Measurements from ENCODE around the gene LCP2.
A peak's percentile ranks its signal among the peaks of the same experiment; 100 is the strongest.

Gene LCP2

DNA sequence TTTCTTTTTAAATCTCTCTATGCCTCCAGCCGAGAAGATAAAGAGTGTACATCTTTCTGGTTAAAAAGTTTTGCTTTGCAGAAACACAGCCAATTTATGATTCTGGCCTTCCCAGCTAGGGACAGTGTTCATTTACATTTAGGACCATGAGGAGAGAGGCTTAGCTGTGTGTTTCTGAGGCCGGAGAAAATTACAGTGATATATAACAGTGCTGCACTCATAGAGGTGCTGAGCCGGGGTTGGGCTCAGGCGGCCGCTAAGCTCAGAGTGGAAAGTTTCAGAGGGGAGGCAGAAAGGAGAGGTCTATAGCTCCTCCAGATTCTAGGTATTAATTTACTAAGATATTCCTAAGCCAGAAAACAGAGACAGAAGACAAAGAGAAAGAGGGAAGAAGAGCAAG is 37.0 kb upstream of the LCP2 start:
- Histone ChIP-seq H3K27me3 (ENCODE audit: control insufficient read depth, insufficient read depth, low read length) (no peaks in the 10 kb centered on the region), H3K9me3 (replicated peaks; ENCODE audit: low read length) (no peaks in the 10 kb centered on the region), H3K9ac (ENCODE audit: low read depth, low read length) (no peak overlapping the region), H3K36me3 (ENCODE audit: insufficient read depth, low read length) (no peaks in the 10 kb centered on the region), H3K4me2 (ENCODE audit: low read length) (no peak overlapping the region), H3K4me3 (ENCODE audit: low read length) (no peak overlapping the region), H3K4me1 (ENCODE audit: control insufficient read depth, insufficient read depth, low read length) (peaks cover 4% of the 10 kb centered on the region)

DNA sequence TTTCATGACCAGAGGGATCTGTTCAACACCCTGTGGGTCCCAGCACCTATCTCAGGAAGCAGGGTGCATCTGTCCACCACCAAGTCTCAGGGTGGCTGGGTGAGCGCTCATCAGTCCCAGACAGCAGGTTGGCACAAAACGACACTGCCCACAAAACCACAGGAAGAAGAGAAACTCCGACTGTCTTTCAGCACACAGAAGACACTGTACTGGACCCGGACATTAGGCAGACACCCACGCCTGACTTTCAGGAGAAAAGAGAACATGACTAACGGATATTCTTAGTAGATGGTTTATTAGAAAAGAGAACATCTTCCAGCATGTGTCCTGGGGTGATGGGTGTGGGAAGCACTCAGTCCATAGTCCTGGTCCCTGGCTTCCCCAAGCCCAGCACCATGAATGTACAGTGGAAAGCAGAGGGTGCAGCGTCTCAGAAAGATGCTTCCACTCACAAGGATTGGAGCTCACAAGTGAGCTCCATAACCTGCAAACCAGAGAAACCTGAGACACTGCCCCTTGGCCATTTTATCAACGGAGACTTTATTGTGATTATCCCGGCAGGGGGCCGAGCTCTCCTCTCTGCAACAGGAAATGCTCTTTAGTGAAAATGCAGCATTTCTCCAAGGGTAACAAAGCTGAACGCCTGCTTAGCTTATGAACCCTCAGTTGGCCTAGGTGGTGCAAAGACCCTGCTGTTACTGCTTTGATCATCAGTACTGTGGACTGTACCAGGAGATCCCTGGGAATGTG is 35.8 kb upstream of the LCP2 start:
- H3K4me1 ChIP-seq (ENCODE audit: control insufficient read depth, insufficient read depth, low read length): peaks cover 4% of the 10 kb centered on the region

GRCh38 chr5:170332058-170332457 is 34.5 kb upstream of the LCP2 start:
- Histone ChIP-seq H3K9me3 (replicated peaks; ENCODE audit: low read length) (no peaks in the 10 kb centered on the region), H3K36me3 (ENCODE audit: insufficient read depth, low read length) (no peaks in the 10 kb centered on the region), H3K4me1 (ENCODE audit: control insufficient read depth, insufficient read depth, low read length) (peaks cover 4% of the 10 kb centered on the region), H3K9ac (ENCODE audit: low read depth, low read length) (no peak overlapping the region), H3K4me3 (ENCODE audit: low read length) (no peak overlapping the region), H3K4me2 (ENCODE audit: low read length) (no peak overlapping the region), H3K27me3 (ENCODE audit: control insufficient read depth, insufficient read depth, low read length) (no peaks in the 10 kb centered on the region)

More for the DNA sequence above, 35.8 kb upstream of the LCP2 start:
- Histone ChIP-seq H3K27me3 (ENCODE audit: control insufficient read depth, insufficient read depth, low read length) (no peaks in the 10 kb centered on the region), H3K9ac (ENCODE audit: low read depth, low read length) (no peak overlapping the region), H3K4me2 (ENCODE audit: low read length) (no peak overlapping the region), H3K9me3 (replicated peaks; ENCODE audit: low read length) (no peaks in the 10 kb centered on the region), H3K4me3 (ENCODE audit: low read length) (no peak overlapping the region), H3K36me3 (ENCODE audit: insufficient read depth, low read length) (no peaks in the 10 kb centered on the region)

DNA sequence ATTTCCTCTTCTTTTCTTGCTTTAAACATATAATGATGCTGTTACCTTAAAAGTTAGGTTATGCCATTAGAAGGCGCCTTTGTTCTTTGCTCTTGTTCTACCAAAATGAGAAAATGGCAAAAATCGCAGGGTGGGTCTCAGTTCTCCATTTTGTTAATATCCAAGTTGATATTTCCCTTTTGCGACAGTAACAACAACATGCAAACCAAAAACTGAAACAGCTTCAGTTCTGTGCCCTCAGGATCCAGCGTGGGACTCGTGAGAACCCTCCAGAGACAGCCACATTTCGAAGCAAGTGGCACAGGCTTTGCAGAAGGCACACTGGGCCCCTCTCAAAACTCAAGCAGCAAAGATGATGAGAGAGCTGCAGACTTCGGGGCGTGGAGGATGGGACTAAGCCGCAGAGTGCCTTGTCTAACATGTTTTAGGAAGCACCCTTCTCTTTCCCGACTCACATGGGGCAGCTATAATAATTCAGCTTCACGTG is 33.0 kb upstream of the LCP2 start:
- Histone ChIP-seq H3K27me3 (ENCODE audit: control insufficient read depth, insufficient read depth, low read length) (peaks cover under 1% of the 10 kb centered on the region), H3K9me3 (replicated peaks; ENCODE audit: low read length) (no peaks in the 10 kb centered on the region), H3K4me1 (ENCODE audit: control insufficient read depth, insufficient read depth, low read length) (peaks cover 4% of the 10 kb centered on the region), H3K4me3 (ENCODE audit: low read length) (no peak overlapping the region), H3K4me2 (ENCODE audit: low read length) (peak overlapping the region; percentile 9), H3K9ac (ENCODE audit: low read depth, low read length) (no peak overlapping the region), H3K36me3 (ENCODE audit: insufficient read depth, low read length) (no peaks in the 10 kb centered on the region)

DNA sequence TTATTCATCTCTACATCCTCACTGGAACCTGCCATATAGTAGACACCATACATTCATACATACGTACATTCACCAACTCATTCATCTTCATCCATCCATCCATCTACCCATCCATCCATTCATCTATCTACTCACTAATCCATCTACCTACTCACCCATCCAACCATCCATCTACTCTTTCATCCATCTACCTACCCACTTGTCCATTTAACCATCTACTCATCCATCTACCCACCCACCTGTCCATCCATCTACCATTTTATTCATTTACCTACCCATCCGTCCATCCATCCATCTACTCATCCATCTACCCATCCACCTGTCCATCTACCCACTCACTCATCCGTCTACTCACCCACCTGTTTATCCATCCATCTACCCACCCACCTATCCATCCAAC is 31.9 kb upstream of the LCP2 start:
- Histone ChIP-seq H3K27me3 (ENCODE audit: control insufficient read depth, insufficient read depth, low read length) (peaks cover 3% of the 10 kb centered on the region), H3K4me1 (ENCODE audit: control insufficient read depth, insufficient read depth, low read length) (peaks cover 4% of the 10 kb centered on the region), H3K4me2 (ENCODE audit: low read length) (no peak overlapping the region), H3K9ac (ENCODE audit: low read depth, low read length) (no peak overlapping the region), H3K4me3 (ENCODE audit: low read length) (no peak overlapping the region), H3K9me3 (replicated peaks; ENCODE audit: low read length) (no peaks in the 10 kb centered on the region), H3K36me3 (ENCODE audit: insufficient read depth, low read length) (no peaks in the 10 kb centered on the region)

GRCh38 chr5:170327829-170328228 is 30.3 kb upstream of the LCP2 start:
- Histone ChIP-seq H3K9me3 (replicated peaks; ENCODE audit: low read length) (no peaks in the 10 kb centered on the region), H3K4me3 (ENCODE audit: low read length) (no peak overlapping the region), H3K4me2 (ENCODE audit: low read length) (no peak overlapping the region), H3K27me3 (ENCODE audit: control insufficient read depth, insufficient read depth, low read length) (peaks cover 3% of the 10 kb centered on the region), H3K36me3 (ENCODE audit: insufficient read depth, low read length) (no peaks in the 10 kb centered on the region), H3K4me1 (ENCODE audit: control insufficient read depth, insufficient read depth, low read length) (peaks cover 4% of the 10 kb centered on the region), H3K9ac (ENCODE audit: low read depth, low read length) (no peak overlapping the region)

- peaks cover 3% of the 10 kb centered on the region for H3K27me3 ChIP-seq (ENCODE audit: control insufficient read depth, insufficient read depth, low read length)
- no peaks in the 10 kb centered on the region for H3K36me3 ChIP-seq (ENCODE audit: insufficient read depth, low read length)
- H3K4me3 ChIP-seq (ENCODE audit: low read length): no peak overlapping the region
- H3K9me3 ChIP-seq (replicated peaks; ENCODE audit: low read length): no peaks in the 10 kb centered on the region
- peaks cover 4% of the 10 kb centered on the region for H3K4me1 ChIP-seq (ENCODE audit: control insufficient read depth, insufficient read depth, low read length)
- no peak overlapping the region for H3K4me2 ChIP-seq (ENCODE audit: low read length)
- no peak overlapping the region for H3K9ac ChIP-seq (ENCODE audit: low read depth, low read length)
Observed at GRCh38 chr5:170327168-170327567, 29.6 kb upstream of the LCP2 start.

DNA sequence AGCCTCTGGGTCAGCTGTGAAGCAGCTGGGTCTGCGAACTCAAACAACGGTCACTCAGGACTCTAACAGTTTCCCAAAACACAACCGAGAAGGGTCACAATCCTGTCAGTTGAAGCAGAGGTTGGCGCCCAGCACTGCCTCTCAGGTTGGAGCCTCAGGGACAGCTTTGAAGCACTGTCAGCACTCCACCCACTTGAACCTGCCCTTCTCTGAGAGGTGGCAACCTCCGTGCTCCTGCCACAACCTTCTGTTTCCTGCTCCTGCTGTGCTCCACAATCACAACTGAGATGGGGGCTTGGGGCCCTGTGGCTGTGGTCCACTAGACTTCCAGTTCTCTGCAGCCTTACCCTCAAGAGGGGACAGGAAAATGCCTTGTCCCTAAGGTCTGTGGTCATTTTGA is 21.7 kb upstream of the LCP2 start:
- H3K27me3 ChIP-seq (ENCODE audit: control insufficient read depth, insufficient read depth, low read length): no peaks in the 10 kb centered on the region
- H3K4me3 ChIP-seq (ENCODE audit: low read length): no peak overlapping the region
- no peaks in the 10 kb centered on the region for H3K9me3 ChIP-seq (replicated peaks; ENCODE audit: low read length)
- no peaks in the 10 kb centered on the region for H3K4me1 ChIP-seq (ENCODE audit: control insufficient read depth, insufficient read depth, low read length)
- no peaks in the 10 kb centered on the region for H3K36me3 ChIP-seq (ENCODE audit: insufficient read depth, low read length)
- no peak overlapping the region for H3K4me2 ChIP-seq (ENCODE audit: low read length)
- no peak overlapping the region for H3K9ac ChIP-seq (ENCODE audit: low read depth, low read length)

- Histone ChIP-seq H3K36me3 (ENCODE audit: insufficient read depth, low read length) (no peaks in the 10 kb centered on the region), H3K9ac (ENCODE audit: low read depth, low read length) (no peak overlapping the region)
Observed at GRCh38 chr5:170317499-170317898, 19.9 kb upstream of the LCP2 start.

DNA sequence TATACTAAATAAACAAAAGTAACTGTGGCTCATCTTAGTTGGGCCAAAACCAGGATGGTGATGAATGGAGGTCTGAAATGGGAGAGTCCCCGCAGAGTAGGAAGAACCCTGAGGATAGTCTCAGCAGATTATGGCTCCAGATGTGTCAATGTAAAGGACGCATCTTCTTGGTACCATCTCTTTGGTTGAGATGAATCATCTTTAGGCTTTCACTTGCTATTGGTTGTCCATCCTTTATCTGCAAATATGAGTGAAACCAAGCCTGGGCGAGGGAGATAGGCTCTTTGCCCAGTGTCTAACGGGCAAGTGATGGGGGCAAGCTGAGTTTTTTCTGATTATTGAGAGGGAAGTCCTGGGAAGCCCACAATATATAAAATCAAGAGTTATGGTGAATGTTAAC is 19.4 kb upstream of the LCP2 start:
- Histone ChIP-seq H3K9ac (ENCODE audit: low read depth, low read length) (no peak overlapping the region), H3K9me3 (replicated peaks; ENCODE audit: low read length) (no peaks in the 10 kb centered on the region), H3K4me3 (ENCODE audit: low read length) (no peak overlapping the region), H3K4me1 (ENCODE audit: control insufficient read depth, insufficient read depth, low read length) (no peaks in the 10 kb centered on the region), H3K36me3 (ENCODE audit: insufficient read depth, low read length) (no peaks in the 10 kb centered on the region), H3K4me2 (ENCODE audit: low read length) (no peak overlapping the region), H3K27me3 (ENCODE audit: control insufficient read depth, insufficient read depth, low read length) (no peaks in the 10 kb centered on the region)

More at GRCh38 chr5:170317499-170317898, 19.9 kb upstream of the LCP2 start:
- H3K27me3 ChIP-seq (ENCODE audit: control insufficient read depth, insufficient read depth, low read length): no peaks in the 10 kb centered on the region
- no peaks in the 10 kb centered on the region for H3K9me3 ChIP-seq (replicated peaks; ENCODE audit: low read length)
- H3K4me3 ChIP-seq (ENCODE audit: low read length): no peak overlapping the region
- no peaks in the 10 kb centered on the region for H3K4me1 ChIP-seq (ENCODE audit: control insufficient read depth, insufficient read depth, low read length)
- no peak overlapping the region for H3K4me2 ChIP-seq (ENCODE audit: low read length)

DNA sequence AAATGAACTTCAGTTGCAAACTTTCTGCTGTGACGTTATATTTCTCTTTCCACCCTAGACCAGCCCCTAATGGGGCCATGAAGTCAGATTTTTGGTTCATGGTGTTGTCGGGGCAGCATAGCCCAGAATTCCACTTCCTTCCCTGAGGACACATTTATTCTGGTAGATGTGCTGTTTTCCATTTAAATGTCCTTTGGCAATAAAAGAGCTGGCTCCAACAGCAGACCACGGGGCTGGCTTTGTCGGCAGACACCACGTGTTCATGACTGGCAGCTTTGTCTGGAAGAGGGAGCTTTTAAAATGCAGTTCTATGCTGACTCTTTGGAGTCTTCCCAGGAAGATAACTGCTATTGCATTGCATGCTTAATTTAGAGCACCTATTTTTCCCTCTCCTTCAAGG is 17.6 kb upstream of the LCP2 start:
- Histone ChIP-seq H3K27me3 (ENCODE audit: control insufficient read depth, insufficient read depth, low read length) (peaks cover 6% of the 10 kb centered on the region), H3K4me3 (ENCODE audit: low read length) (no peak overlapping the region), H3K4me2 (ENCODE audit: low read length) (no peak overlapping the region), H3K36me3 (ENCODE audit: insufficient read depth, low read length) (no peaks in the 10 kb centered on the region), H3K4me1 (ENCODE audit: control insufficient read depth, insufficient read depth, low read length) (no peaks in the 10 kb centered on the region), H3K9ac (ENCODE audit: low read depth, low read length) (no peak overlapping the region), H3K9me3 (replicated peaks; ENCODE audit: low read length) (no peaks in the 10 kb centered on the region)

GRCh38 chr5:170314541-170315095 is 17.0 kb upstream of the LCP2 start:
- Histone ChIP-seq H3K4me2 (ENCODE audit: low read length) (no peak overlapping the region), H3K9me3 (replicated peaks; ENCODE audit: low read length) (no peaks in the 10 kb centered on the region), H3K27me3 (ENCODE audit: control insufficient read depth, insufficient read depth, low read length) (peaks cover 6% of the 10 kb centered on the region), H3K36me3 (ENCODE audit: insufficient read depth, low read length) (no peaks in the 10 kb centered on the region), H3K4me3 (ENCODE audit: low read length) (no peak overlapping the region), H3K4me1 (ENCODE audit: control insufficient read depth, insufficient read depth, low read length) (no peaks in the 10 kb centered on the region), H3K9ac (ENCODE audit: low read depth, low read length) (no peak overlapping the region)

Measured in skeletal muscle satellite cell (primary cell).